GM21447 (cell line): ENCODE data around the gene SOBP.

ENCODE experiments used
- ATAC-seq: cut with Tn5 transposase; IDR thresholded peaks from one replicate; pipeline ENCODE4 v1.9.1; 2021; ENCODE audit not compliant: unreplicated experiment

SOBP gene

GRCh38 chr6:107634324-107635056, 144.6 kb downstream of the SOBP start:
- ATAC-seq, result no peak

GRCh38 chr6:107635057-107635515, 145.2 kb downstream of the SOBP start:
- no peak for ATAC-seq

- no peak for ATAC-seq
Measured at GRCh38 chr6:107636486-107636885, 146.6 kb downstream of the SOBP start.

- ATAC-seq, result no peak
Measured at GRCh38 chr6:107637316-107638315, 147.7 kb downstream of the SOBP start.

GRCh38 chr6:107638493-107638892, 148.6 kb downstream of the SOBP start:
- no peak for ATAC-seq

GRCh38 chr6:107639511-107639910, 149.6 kb downstream of the SOBP start:
- ATAC-seq, result no peak

- ATAC-seq, result no peak
Measured at GRCh38 chr6:107641071-107641470, 151.2 kb downstream of the SOBP start.

- ATAC-seq, result no peak
Measured at GRCh38 chr6:107641500-107641941, 151.6 kb downstream of the SOBP start.

- no peak for ATAC-seq
Measured at GRCh38 chr6:107642095-107642860, 152.4 kb downstream of the SOBP start.

GRCh38 chr6:107642861-107643328, 153.0 kb downstream of the SOBP start:
- no peak for ATAC-seq

- ATAC-seq, result no peak
Measured at GRCh38 chr6:107644513-107644912, 154.6 kb downstream of the SOBP start.

GRCh38 chr6:107645740-107646139, 155.8 kb downstream of the SOBP start:
- no peak for ATAC-seq

GRCh38 chr6:107646176-107646575, 156.3 kb downstream of the SOBP start:
- no peak for ATAC-seq

- no peak for ATAC-seq
Measured at GRCh38 chr6:107646776-107647438, 157.0 kb downstream of the SOBP start.

- no peak for ATAC-seq
Measured at GRCh38 chr6:107647439-107647948, 157.6 kb downstream of the SOBP start.

GRCh38 chr6:107648983-107649382, 159.1 kb downstream of the SOBP start:
- no peak for ATAC-seq

- no peak for ATAC-seq
Measured at GRCh38 chr6:107652526-107653182, 162.7 kb downstream of the SOBP start.

GRCh38 chr6:107653183-107653580, 163.3 kb downstream of the SOBP start:
- no peak for ATAC-seq

GRCh38 chr6:107653861-107654394, 164.0 kb downstream of the SOBP start:
- ATAC-seq, result no peak
